SW480 (cell line): Measurements from ENCODE around the gene CMIP.
A peak's percentile ranks its signal among the peaks of the same experiment; 100 is the strongest.

Experiments
- DNase-seq: peaks from one replicate; pipeline ENCODE4 v3.0.0-alpha.2; 2016; ENCODE audit warnings: low spot score

The CMIP gene

GRCh38 chr16:81535679-81536360 is 91.2 kb downstream of the CMIP start:
- DNase-seq = no peak

- no peak for DNase-seq
Measured at GRCh38 chr16:81536648-81537047, 92.0 kb downstream of the CMIP start.

DNA sequence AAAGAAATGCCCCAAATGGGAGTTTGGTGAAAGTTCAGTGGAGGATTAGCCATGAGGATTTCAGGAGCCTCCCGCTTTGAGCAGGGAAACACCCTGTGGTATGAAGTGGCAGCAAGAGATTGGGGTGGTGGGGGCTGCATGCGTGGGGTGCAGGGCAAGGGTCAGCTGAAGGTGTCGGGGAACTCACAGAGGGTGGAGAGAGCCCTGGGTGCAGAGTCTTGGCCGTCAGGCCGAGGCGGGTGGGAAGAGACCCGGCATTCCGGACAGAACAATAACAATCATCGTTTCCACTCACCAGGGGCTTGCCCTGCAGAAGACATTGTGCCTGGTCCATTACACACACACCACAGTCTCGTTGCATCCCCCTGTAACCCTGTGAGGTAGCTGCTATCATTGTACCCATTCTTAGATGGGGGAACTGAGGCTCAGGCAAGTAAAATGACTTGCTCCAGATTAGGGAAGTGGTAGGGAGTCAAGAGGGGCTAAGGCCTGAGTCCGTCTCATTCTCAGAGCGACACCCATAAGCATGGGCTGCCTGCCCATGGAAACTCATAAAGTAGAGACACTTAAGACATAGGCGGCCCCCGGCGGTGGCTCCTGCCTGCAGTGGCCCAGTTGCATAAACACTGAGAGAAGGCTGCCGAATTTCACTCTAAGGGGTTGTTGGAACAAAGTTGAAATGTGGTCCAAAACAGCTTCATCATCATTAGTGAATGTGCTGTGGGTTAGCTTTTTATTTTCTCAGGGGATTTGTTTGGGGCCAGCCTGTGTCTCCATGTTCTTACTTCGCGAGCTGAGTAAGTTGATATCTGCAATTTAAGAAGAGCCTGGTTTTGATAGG is 93.3 kb downstream of the CMIP start:
- no peak for DNase-seq

DNA sequence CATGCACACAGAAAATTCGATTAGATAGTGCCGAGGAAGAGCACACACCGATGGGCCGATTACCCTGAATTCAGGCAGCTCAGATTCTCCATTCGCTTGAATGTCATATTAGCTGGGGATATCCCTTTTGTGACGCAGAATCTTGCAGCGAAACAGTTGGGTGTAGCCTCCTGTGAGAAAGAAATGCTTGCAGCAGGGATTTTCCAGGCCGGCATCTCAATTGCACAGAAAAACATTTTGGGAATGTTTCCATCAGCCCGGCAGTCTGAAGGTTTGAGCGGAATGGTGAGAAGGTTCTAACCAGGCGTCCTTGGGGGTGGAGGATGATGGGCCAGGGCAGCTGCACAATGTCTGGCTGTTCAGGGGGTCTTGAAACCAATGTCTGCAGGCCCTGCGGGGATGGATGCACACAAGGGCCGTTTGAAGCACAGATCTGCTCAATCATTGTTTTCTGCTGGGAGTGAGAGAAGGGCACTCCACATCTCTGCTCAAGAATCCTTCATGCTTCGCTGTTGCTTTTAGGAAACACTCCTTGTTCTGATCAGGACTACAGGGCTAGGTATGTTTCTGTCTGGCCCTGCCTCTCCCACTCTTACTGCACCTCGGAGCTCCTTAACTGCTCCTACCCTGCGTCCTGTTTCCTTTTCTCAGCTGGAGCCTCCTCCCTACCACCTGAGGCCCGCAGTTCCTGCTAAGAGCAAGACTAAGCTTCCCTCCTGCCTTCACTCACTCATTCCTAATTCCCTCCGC is 94.6 kb downstream of the CMIP start:
- DNase-seq = no peak

- no peak for DNase-seq
Measured at GRCh38 chr16:81539759-81540472, 95.3 kb downstream of the CMIP start.

GRCh38 chr16:81541314-81541713 is 96.7 kb downstream of the CMIP start:
- DNase-seq = no peak

DNA sequence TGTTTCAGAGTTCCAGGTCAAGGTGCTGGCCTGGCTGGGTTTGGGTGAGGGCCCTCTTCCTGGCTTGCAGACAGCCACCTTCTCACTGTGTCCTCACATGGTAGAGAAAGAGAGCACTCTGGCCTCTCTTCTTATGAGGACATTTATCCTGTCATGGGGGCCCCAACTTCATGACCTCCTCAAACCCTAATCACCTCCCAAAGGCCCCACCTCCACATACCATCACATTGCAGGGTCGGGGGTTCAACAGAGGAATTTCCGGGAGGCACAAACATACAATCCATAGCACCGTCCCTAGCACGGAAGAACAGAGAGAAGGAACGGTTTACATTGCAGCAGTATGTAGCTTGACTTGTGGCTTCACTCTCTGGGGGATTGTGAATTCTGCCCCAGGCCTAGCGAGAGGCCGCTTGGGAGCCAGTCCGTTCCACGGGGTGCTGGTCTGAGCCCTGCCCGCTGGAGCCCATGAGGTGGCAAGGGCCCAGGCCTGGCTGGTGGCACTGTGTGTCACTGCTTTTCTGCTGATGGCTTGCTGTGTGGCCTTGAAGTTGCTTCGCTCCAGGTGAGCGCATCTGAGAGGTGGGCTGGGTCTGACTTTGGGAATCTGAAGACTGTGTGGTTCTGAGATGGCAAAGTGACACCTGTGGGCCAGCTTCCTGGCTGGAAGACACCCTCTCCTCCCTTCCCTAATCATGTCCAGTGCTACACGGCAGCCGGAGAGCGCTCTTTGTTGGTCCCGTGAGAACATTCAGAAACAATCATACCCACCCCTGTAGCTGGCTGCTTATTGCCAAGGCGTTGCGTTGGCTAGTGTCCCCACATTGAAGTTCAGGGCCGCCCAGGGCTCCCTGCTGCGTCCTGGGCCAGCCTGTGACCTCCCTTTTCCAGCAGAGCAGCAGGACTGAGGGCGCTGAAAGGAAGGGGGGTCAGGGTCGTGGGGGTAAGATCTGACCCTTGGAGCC is 98.3 kb downstream of the CMIP start:
- DNase-seq = no peak

GRCh38 chr16:81543571-81543970 is 99.0 kb downstream of the CMIP start:
- no peak for DNase-seq

DNA sequence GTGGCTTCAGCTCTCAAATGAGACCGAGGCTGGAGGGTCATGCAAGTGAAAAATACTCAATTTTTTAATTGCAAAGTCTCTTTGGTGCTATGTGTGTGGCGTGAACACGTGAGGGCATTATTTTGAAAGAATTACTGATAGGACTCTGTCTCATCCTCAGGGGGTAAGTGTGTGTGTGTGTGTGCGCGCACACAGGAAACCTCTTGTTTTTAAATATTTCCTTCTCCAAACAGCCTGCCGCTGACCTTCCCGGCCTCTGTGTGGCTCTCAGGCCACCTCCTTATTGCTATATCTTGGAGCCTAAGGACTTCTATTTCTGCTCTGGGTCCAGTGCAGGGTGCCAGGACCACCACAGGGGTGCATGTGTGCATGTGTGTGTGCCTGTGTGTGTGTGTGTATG is 99.7 kb downstream of the CMIP start:
- no peak for DNase-seq

DNA sequence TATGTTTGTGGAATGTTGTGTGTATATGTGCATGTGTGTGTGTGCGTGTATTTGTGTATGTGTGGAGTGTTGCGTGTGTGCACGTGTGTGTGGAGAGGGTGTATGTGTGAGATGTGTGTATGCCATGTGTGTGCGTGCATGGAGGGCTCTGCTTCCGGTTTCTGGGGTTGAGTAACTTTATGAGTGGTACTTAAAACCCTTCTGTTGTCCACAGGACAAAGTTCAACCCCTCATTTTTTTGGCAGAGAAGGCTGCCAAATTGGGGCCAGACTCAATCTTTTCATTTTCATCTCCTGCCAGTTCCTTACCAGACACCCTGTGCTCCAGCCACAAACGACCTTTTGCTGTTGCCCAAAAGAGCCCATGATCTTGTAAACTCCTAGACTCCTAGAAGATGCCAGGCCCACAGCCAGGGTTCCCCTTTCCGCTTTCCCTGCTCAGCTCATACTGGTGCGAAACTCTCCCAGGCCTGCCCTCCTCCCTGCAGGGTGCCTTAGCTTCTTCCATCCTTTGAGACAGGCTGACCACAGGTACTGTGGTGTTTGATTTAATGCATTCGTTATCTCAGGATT is 100.2 kb downstream of the CMIP start:
- DNase-seq = no peak

GRCh38 chr16:81545470-81546250 is 101.1 kb downstream of the CMIP start:
- DNase-seq = no peak

GRCh38 chr16:81546781-81547180 is 102.2 kb downstream of the CMIP start:
- no peak for DNase-seq

- DNase-seq = no peak
Measured at GRCh38 chr16:81547194-81547938, 102.8 kb downstream of the CMIP start.

DNA sequence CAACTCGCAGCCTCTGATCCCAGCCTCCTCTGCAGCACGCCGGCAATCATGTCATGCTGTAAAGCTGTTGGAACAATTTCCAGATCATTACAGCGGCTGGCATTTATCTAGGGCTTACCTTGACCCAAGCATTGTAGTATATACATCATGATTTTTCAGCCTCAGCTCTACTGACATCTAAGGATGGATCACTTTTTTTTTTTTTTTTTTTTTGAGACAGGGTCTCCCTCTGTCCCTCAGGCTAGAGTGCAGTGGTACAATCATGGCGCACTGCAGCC is 103.3 kb downstream of the CMIP start:
- no peak for DNase-seq

DNA sequence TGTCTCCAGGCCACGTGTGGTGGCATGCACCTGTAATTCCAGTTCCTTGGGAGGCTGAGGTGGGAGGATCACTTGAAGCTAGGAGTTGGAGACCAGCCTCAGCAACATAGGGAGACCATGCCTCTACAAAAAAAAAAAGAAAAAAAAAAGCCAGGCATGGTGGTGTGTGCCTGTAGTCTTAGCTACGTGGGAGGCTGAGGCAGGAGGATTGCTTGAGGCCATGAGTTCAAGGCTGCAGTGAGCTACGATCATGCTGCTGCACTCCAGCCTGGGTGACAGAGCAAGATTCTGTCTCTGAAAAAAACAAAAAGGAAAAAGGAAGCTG is 103.9 kb downstream of the CMIP start:
- no peak for DNase-seq

- peak; percentile 48 for DNase-seq
Measured at GRCh38 chr16:81548876-81549546, 104.4 kb downstream of the CMIP start.

GRCh38 chr16:81549547-81550431 is 105.2 kb downstream of the CMIP start:
- no peak for DNase-seq

- DNase-seq = no peak
Measured at GRCh38 chr16:81550432-81550808, 105.8 kb downstream of the CMIP start.
